Fibroblast of lung (primary cell): ENCODE measurements around the gene IKZF5.

Experiments
- CTCF ChIP-seq, 2 donors: IDR thresholded peaks in 1 of 2; conservative IDR thresholded peaks in 1 of 2; 1 replicate in 1 of 2; 2 replicates in 1 of 2; pipeline ENCODE4 v1.5.1; 2011 to 2012; ENCODE audit warnings: low read length in 2 of 2, control low read depth in 1 of 2, inconsistent platforms in 1 of 2, low read depth in 1 of 2, mild to moderate bottlenecking in 1 of 2
- EZH2 ChIP-seq: IDR thresholded peaks from 2 replicates; pipeline ENCODE4 v1.5.1; 2012; ENCODE audit warnings: low read length, control low read depth, mild to moderate bottlenecking; ENCODE audit errors: missing control alignments

DNA sequence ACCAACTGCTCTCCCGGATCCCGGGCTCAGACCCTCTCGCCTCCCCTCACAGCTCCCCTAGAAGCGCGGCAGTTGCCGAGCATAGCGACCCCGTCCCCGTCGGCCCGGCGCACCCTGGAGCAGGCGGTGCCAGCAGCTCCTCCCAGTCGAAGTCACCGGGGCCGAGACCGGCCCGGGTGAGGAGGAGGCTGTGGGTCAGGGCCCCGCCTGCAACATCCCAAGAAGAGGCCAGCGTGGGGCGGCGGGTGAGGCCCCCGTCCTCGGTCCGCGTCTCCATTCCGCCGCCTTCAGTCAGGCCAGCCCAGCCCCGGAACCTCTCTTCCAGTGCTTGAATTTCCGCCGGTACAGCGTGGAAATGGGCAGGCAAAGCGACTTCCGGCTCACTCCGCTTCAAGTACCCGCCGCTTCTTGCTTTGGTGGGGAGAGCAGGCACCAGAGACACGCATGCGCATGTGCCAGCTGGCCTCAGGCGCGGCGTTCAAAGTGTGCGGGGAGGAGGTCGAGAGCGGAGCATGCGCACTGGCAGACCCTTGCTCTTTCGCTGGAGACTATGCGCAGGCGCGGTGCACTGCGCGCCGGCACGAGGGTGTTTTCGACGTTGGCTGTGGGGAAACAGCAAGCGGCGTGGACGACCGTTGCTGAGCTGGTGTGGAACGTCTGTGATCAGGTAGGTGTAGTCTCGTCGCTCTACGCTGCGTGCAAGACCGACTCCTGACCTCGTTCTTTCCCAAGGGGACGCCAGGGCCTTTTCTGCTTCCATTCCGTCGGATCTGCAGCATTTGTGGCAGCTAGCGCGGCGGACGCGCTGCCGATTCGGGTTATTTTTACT is 54.5 kb downstream of the IKZF5 start, which contains the start of gene C10orf88:
- TF ChIP-seq CTCF (conservative IDR thresholded peaks at IDR 0.05 in 1 of 2, IDR thresholded peaks at IDR 0.05 in 1 of 2; ENCODE audit: low read depth in 1 of 2, low read length in 2 of 2) (no peak), EZH2 (no peak)
